Lower lobe of right lung (tissue), 2 donors: Measurements from ENCODE around the gene PIGU. TPM values are rescaled to one million over a fixed set of nuclear protein-coding genes. Genes with fewer than 3 reads are reported as not detected.

Experiments
- ATAC-seq, 2 donors: fragments of 200-7000 bp; cut with Tn5 transposase; one replicate each; pipeline ENCODE4 v1.9.1; 2020 to 2022; ENCODE audit warnings: mild to moderate bottlenecking in 2 of 2, moderate library complexity in 2 of 2
- DNase-seq: peaks from one replicate; pipeline ENCODE4 v3.0.0-alpha.2; 2020
- H3K27ac ChIP-seq: fragments of 200-600 bp; one replicate; pipeline ENCODE4 v1.8.0; 2022
- H3K27me3 ChIP-seq: fragments of 200-600 bp; one replicate; pipeline ENCODE4 v1.8.0; 2022; ENCODE audit warnings: low read depth
- H3K36me3 ChIP-seq: fragments of 200-600 bp; one replicate; pipeline ENCODE4 v1.8.0; 2022; ENCODE audit warnings: mild to moderate bottlenecking
- H3K4me1 ChIP-seq: fragments of 200-600 bp; one replicate; pipeline ENCODE4 v1.8.0; 2022
- H3K4me3 ChIP-seq: fragments of 200-600 bp; one replicate; pipeline ENCODE4 v1.8.0; 2022; ENCODE audit warnings: mild to moderate bottlenecking
- H3K9me3 ChIP-seq: fragments of 200-600 bp; one replicate; pipeline ENCODE4 v1.8.0; 2022
- intact Hi-C: fragments of 100-400 bp; cut with DNase I; formaldehyde crosslinking; loops from one replicate; pipeline ENCODE4 v1.11.0; 2022
- total RNA-seq: library from RNA; stranded (reverse); fragmentation: NEBNext Ultra II Directional; extraction: Animal tissue kit (Norgen Biotek cat#: 25700); gene quantifications from one replicate; pipeline ENCODE4 v1.2.1, GENCODE V29; 2021
- TF ChIP-seq, protein P1 (sequence below): fragments of 200-600 bp; IDR thresholded peaks from one replicate; pipeline ENCODE4 v1.8.0; 2022; ENCODE audit warnings: antibody characterized with exemption, mild to moderate bottlenecking
- donor health status: DM: no; HTN: yes; CAD: no; lungs with severe emphysema.

Gene PIGU
- total RNA-seq, 1 donor from 2014 or later = 13.8 TPM

DNA sequence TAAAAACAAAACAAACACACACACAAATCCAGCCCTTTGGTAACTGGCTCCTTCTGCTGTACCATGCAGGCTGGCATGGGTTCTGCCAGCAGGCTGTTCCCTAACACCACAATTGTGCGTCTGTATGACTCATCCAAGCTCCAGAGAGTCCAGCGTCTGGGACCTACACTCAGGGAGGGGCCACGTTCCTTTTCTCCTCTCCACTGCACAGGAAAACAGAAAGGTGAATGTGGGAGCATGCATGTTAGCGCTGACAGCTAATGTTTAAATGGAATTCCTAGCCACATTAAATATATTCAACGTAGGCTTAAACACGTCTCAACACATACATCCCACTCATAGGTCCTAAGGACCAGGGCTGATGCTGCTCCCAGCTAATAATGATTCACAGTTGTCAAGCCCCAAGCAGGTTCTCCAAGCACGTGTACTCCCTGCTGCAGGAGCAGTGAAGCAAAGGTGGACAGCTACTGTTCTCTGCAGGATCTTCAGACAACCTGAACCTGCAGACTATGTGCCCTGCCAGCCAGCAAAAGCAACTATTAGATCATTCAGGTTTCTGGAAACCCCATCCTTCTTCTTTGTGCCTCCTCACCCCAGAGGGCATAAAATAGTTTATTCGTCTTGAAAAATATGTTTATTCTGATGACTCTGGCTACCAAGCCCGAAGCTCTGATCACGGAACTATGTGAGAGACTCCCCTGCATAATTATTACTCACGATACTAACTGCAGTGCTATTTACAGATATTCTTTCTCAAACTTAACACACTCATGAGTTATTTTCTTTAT lies 97.5 kb downstream of the PIGU start:
- peaks cover 12% of the 10 kb centered on the region for H3K4me1 ChIP-seq
- no peak overlapping the region for H3K27ac ChIP-seq
- H3K9me3 ChIP-seq = no peaks in the 10 kb centered on the region
- H3K4me3 ChIP-seq = no peak overlapping the region
- intact Hi-C loops = no loop called here
- ATAC-seq = peak; percentile 75 to 78
- DNase-seq = no peak
- H3K27me3 ChIP-seq = no peaks in the 10 kb centered on the region
- peaks cover 26% of the 10 kb centered on the region for H3K36me3 ChIP-seq
- TF ChIP-seq, protein P1, sequence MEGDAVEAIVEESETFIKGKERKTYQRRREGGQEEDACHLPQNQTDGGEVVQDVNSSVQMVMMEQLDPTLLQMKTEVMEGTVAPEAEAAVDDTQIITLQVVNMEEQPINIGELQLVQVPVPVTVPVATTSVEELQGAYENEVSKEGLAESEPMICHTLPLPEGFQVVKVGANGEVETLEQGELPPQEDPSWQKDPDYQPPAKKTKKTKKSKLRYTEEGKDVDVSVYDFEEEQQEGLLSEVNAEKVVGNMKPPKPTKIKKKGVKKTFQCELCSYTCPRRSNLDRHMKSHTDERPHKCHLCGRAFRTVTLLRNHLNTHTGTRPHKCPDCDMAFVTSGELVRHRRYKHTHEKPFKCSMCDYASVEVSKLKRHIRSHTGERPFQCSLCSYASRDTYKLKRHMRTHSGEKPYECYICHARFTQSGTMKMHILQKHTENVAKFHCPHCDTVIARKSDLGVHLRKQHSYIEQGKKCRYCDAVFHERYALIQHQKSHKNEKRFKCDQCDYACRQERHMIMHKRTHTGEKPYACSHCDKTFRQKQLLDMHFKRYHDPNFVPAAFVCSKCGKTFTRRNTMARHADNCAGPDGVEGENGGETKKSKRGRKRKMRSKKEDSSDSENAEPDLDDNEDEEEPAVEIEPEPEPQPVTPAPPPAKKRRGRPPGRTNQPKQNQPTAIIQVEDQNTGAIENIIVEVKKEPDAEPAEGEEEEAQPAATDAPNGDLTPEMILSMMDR = peak; percentile 38

DNA sequence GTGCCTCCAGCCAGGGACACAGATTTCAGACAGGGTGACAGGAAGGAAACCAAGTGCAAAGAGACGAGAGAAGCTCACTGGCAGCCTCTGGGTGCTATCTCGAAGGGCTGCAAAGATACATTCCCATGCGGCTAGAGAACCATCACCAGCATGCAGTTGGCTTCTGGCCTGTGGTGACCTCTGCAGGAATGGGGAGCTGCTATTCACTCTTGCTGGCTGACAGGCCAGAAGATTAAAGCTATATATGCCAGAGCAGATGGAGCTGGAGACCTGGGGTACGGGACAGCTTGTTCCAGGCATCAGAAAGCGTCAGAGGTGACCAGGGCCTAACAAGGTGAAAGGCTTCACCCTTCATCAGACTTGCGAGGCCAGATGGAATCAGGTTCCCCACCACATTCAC lies 98.4 kb downstream of the PIGU start:
- intact Hi-C loops = no loop called here
- Histone ChIP-seq H3K4me3 (no peak overlapping the region), H3K27ac (no peak overlapping the region), H3K9me3 (no peaks in the 10 kb centered on the region), H3K4me1 (peaks cover 12% of the 10 kb centered on the region), H3K27me3 (no peaks in the 10 kb centered on the region), H3K36me3 (peaks cover 27% of the 10 kb centered on the region)
- TF ChIP-seq, protein P1 = no peak
- ATAC-seq = no peak
- no peak for DNase-seq

DNA sequence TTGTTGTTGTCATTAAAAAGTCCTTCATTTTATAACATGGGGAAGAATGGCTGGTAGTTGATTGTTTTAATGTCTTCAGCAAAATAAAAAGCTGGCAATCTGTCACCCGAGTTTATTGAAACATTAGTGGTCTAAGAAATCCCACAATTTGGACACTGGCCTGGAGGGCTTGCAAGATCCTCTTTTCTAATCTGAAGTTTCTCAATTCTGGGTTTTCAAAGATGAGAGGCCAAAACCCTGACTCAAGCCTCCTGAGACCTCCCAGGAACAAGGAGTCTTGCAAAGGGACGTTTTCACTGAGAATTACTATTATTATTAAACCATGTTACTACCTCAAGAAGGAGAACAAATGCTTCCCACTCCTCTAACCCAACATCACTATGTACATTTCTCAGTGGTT lies 98.9 kb downstream of the PIGU start:
- no peak for DNase-seq
- H3K27ac ChIP-seq = no peak overlapping the region
- peaks cover 26% of the 10 kb centered on the region for H3K36me3 ChIP-seq
- no peak for ATAC-seq
- H3K9me3 ChIP-seq = no peaks in the 10 kb centered on the region
- intact Hi-C loops = no loop called here
- H3K4me1 ChIP-seq = peaks cover 12% of the 10 kb centered on the region
- H3K4me3 ChIP-seq = no peak overlapping the region
- no peaks in the 10 kb centered on the region for H3K27me3 ChIP-seq
- TF ChIP-seq, protein P1 = no peak

DNA sequence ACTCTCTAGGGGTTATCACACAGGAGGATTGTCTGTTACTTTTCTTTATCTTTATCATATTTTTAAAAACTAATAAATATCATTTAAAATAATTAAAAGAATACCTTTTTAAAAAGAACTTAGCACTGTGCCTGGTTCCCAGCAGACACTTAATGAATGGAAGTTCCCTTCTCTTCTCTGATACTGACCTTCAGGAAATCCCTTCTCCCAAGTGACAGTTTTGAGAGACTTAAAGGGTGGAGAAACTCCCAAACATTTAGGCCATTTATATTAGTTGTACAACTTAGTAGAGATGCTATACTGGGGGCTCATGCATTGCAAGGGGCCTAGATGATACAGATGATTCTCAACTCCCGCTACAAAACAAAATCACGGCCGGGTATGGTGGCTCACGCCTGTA lies 99.8 kb downstream of the PIGU start:
- no peak overlapping the region for H3K4me3 ChIP-seq
- TF ChIP-seq, protein P1 = no peak
- intact Hi-C loops = no loop called here
- ATAC-seq (no peak), DNase-seq (no peak)
- no peak overlapping the region for H3K27ac ChIP-seq
- no peaks in the 10 kb centered on the region for H3K27me3 ChIP-seq
- H3K36me3 ChIP-seq = peaks cover 25% of the 10 kb centered on the region
- peaks cover 10% of the 10 kb centered on the region for H3K4me1 ChIP-seq
- H3K9me3 ChIP-seq = no peaks in the 10 kb centered on the region

DNA sequence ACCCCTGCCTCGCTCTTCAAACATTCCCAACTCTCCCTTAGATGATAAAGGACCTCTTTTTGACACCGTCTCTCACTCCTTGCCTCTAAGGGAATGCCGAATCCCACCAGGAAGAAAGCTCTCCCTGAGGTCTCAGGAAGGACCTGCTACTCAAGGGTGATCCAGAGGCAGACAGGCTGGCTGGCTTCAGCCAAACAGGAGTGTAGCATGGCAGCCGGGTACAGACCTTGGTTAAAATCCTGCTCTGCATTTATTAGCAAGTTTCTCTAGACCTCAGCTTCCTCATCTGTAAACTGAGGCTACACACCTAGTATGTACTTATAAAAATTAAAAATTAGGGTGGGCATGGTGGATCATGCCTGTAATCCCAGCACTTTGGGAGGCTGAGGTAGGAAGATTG lies 101.1 kb downstream of the PIGU start:
- H3K27me3 ChIP-seq = no peaks in the 10 kb centered on the region
- no peak overlapping the region for H3K27ac ChIP-seq
- no peak for ATAC-seq
- H3K4me3 ChIP-seq = no peak overlapping the region
- H3K36me3 ChIP-seq = peaks cover 25% of the 10 kb centered on the region
- DNase-seq = no peak
- no peaks in the 10 kb centered on the region for H3K9me3 ChIP-seq
- H3K4me1 ChIP-seq = peaks cover 4% of the 10 kb centered on the region
- TF ChIP-seq, protein P1 = no peak
- intact Hi-C loops = no loop called here
